GM12801 (cell line): ENCODE results near the gene HBG2.

Source experiments
- TF ChIP-seq, protein P1 (sequence below): IDR thresholded peaks from one replicate; pipeline ENCODE4 v1.5.1; 2011; ENCODE audit warnings: control low read depth; ENCODE audit not compliant: insufficient read length; ENCODE audit errors: extremely low read depth

The HBG2 gene

GRCh38 chr11:5224538-5225479 is 29.8 kb downstream of the HBG2 start:
- TF ChIP-seq, protein P1, sequence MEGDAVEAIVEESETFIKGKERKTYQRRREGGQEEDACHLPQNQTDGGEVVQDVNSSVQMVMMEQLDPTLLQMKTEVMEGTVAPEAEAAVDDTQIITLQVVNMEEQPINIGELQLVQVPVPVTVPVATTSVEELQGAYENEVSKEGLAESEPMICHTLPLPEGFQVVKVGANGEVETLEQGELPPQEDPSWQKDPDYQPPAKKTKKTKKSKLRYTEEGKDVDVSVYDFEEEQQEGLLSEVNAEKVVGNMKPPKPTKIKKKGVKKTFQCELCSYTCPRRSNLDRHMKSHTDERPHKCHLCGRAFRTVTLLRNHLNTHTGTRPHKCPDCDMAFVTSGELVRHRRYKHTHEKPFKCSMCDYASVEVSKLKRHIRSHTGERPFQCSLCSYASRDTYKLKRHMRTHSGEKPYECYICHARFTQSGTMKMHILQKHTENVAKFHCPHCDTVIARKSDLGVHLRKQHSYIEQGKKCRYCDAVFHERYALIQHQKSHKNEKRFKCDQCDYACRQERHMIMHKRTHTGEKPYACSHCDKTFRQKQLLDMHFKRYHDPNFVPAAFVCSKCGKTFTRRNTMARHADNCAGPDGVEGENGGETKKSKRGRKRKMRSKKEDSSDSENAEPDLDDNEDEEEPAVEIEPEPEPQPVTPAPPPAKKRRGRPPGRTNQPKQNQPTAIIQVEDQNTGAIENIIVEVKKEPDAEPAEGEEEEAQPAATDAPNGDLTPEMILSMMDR, result no peak

DNA sequence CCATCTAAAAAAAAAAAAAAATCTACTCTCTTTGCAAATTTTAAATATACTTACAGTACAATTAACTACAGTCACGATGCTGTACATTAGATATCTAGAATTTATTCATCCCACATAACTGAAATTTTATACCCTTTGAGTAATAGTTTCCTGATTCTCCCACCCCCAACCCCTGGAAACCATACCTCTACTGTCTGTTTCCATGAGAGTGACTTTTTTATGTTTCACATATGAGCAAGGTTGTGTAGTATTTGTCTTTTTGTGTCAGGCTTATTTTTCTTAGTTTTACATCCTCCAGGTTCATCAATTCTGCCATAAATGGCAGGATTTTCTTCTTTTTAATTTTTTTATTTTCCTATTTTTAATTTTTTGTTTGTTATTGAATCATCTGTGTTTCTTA is 30.9 kb downstream of the HBG2 start:
- TF ChIP-seq, protein P1, result no peak

GRCh38 chr11:5223146-5223545 is 31.4 kb downstream of the HBG2 start:
- TF ChIP-seq, protein P1, result no peak

- TF ChIP-seq, protein P1, result no peak
Observed at GRCh38 chr11:5210376-5210885, 44.1 kb downstream of the HBG2 start.

- TF ChIP-seq, protein P1, result no peak
Observed at GRCh38 chr11:5204787-5205186, 49.8 kb downstream of the HBG2 start.

DNA sequence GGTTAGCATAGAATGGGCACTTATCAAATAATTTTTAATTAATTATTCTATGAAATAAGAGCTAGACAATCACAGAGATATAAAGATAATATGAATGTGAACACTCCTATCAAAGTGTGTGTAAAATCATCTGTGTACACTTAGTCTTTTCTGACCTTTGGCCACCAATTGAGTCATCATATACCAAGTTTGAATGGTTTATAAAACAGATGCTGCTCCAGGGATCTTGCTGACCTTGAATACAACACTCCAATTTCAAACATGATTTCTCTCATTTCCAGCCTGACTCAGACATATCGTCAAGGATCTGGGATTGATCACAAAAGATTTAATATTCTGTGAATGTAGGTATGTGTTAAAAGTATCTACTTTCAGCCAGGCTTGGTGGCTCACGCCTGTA is 51.2 kb downstream of the HBG2 start:
- TF ChIP-seq, protein P1, result no peak
